H9 (cell line): ENCODE measurements around the gene VRK1. TPM values are rescaled to one million over a fixed set of nuclear protein-coding genes. Genes with fewer than 3 reads are reported as not detected.

Experiments used
- DNase-seq: peaks from one replicate; pipeline ENCODE4 v3.0.0-alpha.2; 2017
- H2AFZ ChIP-seq: one replicate; pipeline ENCODE4 v1.6.1; 2013; ENCODE audit warnings: mild to moderate bottlenecking, low read length, control low read depth, moderate library complexity
- H2AK5ac ChIP-seq: 2 replicates; pipeline ENCODE4 v1.6.1; 2013; ENCODE audit warnings: low read length, control low read depth, mixed read lengths; ENCODE audit not compliant: insufficient read length
- H2BK120ac ChIP-seq: one replicate; pipeline ENCODE4 v1.6.1; 2013; ENCODE audit warnings: low read depth, mild to moderate bottlenecking, low read length, control low read depth, inconsistent platforms; ENCODE audit not compliant: poor library complexity, severe bottlenecking
- H2BK12ac ChIP-seq: 2 replicates; pipeline ENCODE4 v1.6.1; 2013; ENCODE audit warnings: low read length, control low read depth, mixed read lengths, low read depth; ENCODE audit not compliant: insufficient read length
- H2BK15ac ChIP-seq: 2 replicates; pipeline ENCODE4 v1.6.1; 2013; ENCODE audit warnings: low read depth, low read length, control low read depth
- H2BK20ac ChIP-seq: one replicate; pipeline ENCODE4 v1.6.1; 2013; ENCODE audit warnings: low read depth, mild to moderate bottlenecking, low read length, control low read depth, inconsistent platforms; ENCODE audit not compliant: poor library complexity, severe bottlenecking
- H2BK5ac ChIP-seq: 2 replicates; pipeline ENCODE4 v1.6.1; 2013; ENCODE audit warnings: low read length, control low read depth, mixed read lengths; ENCODE audit not compliant: insufficient read length
- H3K14ac ChIP-seq: 2 replicates; pipeline ENCODE4 v1.6.1; 2013; ENCODE audit warnings: low read length, control low read depth; ENCODE audit not compliant: insufficient read depth
- H3K18ac ChIP-seq: 2 replicates; pipeline ENCODE4 v1.6.1; 2013; ENCODE audit warnings: low read depth, mild to moderate bottlenecking, mixed read lengths, low read length, control low read depth; ENCODE audit not compliant: insufficient read length
- H3K23ac ChIP-seq: 2 replicates; pipeline ENCODE4 v1.6.1; 2013; ENCODE audit warnings: low read length, control low read depth, mixed read lengths, low read depth; ENCODE audit not compliant: insufficient read length
- H3K23me2 ChIP-seq: 2 replicates; pipeline ENCODE4 v1.6.1; 2013; ENCODE audit warnings: low read depth, mild to moderate bottlenecking, mixed read lengths, low read length, control low read depth; ENCODE audit not compliant: insufficient read length, poor library complexity, severe bottlenecking
- H3K27ac ChIP-seq: 2 replicates; pipeline ENCODE4 v1.5.1; 2013; ENCODE audit warnings: low read length, control low read depth, mixed read lengths, low read depth; ENCODE audit not compliant: insufficient read length
- H3K27me3 ChIP-seq: 2 replicates; pipeline ENCODE4 v1.6.1; 2013; ENCODE audit warnings: low read length, control low read depth, inconsistent platforms; ENCODE audit not compliant: insufficient read depth
- H3K4ac ChIP-seq: 2 replicates; pipeline ENCODE4 v1.6.1; 2013; ENCODE audit warnings: low read depth, mild to moderate bottlenecking, control low read depth, inconsistent platforms, low read length, moderate library complexity
- H3K4me1 ChIP-seq: 2 replicates; pipeline ENCODE4 v1.6.1; 2013; ENCODE audit warnings: low read length, control low read depth, inconsistent platforms; ENCODE audit not compliant: insufficient read depth
- H3K4me2 ChIP-seq: 2 replicates; pipeline ENCODE4 v1.6.1; 2013; ENCODE audit warnings: low read length, control low read depth, mixed read lengths; ENCODE audit not compliant: insufficient read length, insufficient read depth
- H3K56ac ChIP-seq: 2 replicates; pipeline ENCODE4 v1.6.1; 2013; ENCODE audit warnings: low read depth, mild to moderate bottlenecking, mixed read lengths, low read length, control low read depth; ENCODE audit not compliant: insufficient read length
- H3K79me1 ChIP-seq: 2 replicates; pipeline ENCODE4 v1.6.1; 2013; ENCODE audit warnings: low read depth, mild to moderate bottlenecking, moderate library complexity, low read length, control low read depth, inconsistent platforms; ENCODE audit not compliant: insufficient read depth, poor library complexity, severe bottlenecking
- H3K79me2 ChIP-seq: 2 replicates; pipeline ENCODE4 v1.6.1; 2013; ENCODE audit warnings: low read length, control low read depth, inconsistent platforms; ENCODE audit not compliant: insufficient read depth
- H3K9ac ChIP-seq: 2 replicates; pipeline ENCODE4 v1.6.1; 2013; ENCODE audit warnings: low read length, control low read depth, mixed read lengths; ENCODE audit not compliant: insufficient read length; ENCODE audit errors: extremely low read depth
- H3K9me3 ChIP-seq: one replicate; pipeline ENCODE4 v1.6.1; 2013; ENCODE audit warnings: low read depth, low read length, inconsistent platforms; ENCODE audit not compliant: control insufficient read depth
- H3T11ph ChIP-seq: one replicate; pipeline ENCODE4 v1.6.1; 2013; ENCODE audit warnings: mild to moderate bottlenecking, low read length, control low read depth, inconsistent platforms
- H4K20me1 ChIP-seq: one replicate; pipeline ENCODE4 v1.6.1; 2013; ENCODE audit not compliant: control insufficient read depth, insufficient read length, insufficient read depth
- H4K5ac ChIP-seq: 2 replicates; pipeline ENCODE4 v1.6.1; 2013; ENCODE audit warnings: low read depth, mild to moderate bottlenecking, mixed read lengths, low read length, control low read depth; ENCODE audit not compliant: insufficient read length
- H4K8ac ChIP-seq: replicated peaks from 2 replicates; pipeline ENCODE4 v1.6.1; 2013; ENCODE audit warnings: low read length, control low read depth, mixed read lengths, low read depth; ENCODE audit not compliant: insufficient read length
- H4K91ac ChIP-seq: 2 replicates; pipeline ENCODE4 v1.6.1; 2013; ENCODE audit warnings: low read depth, mild to moderate bottlenecking, moderate library complexity, mixed read lengths, low read length, control low read depth; ENCODE audit not compliant: insufficient read length
- H3K27ac Mint-ChIP-seq, 3 experiments: 2 replicates in 2 of 3; 3 replicates in 1 of 3; pipeline ENCODE4 v1.8.0; 2020 to 2021; ENCODE audit warnings: mixed read lengths in 3 of 3, mild to moderate bottlenecking in 1 of 3, moderate library complexity in 1 of 3
- H3K27me3 Mint-ChIP-seq: 2 replicates; pipeline ENCODE4 v1.8.0; 2021; ENCODE audit warnings: low read depth, mild to moderate bottlenecking, moderate library complexity, mixed read lengths
- H3K36me3 Mint-ChIP-seq, 3 experiments: 2 replicates in 2 of 3; 3 replicates in 1 of 3; pipeline ENCODE4 v1.8.0; 2020 to 2021; ENCODE audit warnings: low read depth in 3 of 3, mixed read lengths in 3 of 3; ENCODE audit not compliant: insufficient read depth in 1 of 3
- H3K4me1 Mint-ChIP-seq, 2 experiments: 2 replicates each; pipeline ENCODE4 v1.8.0; 2020; ENCODE audit warnings: mixed read lengths in 2 of 2
- H3K4me3 Mint-ChIP-seq, 2 experiments: 2 replicates in 1 of 2; 3 replicates in 1 of 2; pipeline ENCODE4 v1.8.0; 2020 to 2021; ENCODE audit warnings: mild to moderate bottlenecking in 2 of 2, mixed read lengths in 2 of 2, moderate library complexity in 1 of 2
- H3K9me3 Mint-ChIP-seq, 2 experiments: 2 replicates in 1 of 2; 3 replicates in 1 of 2; pipeline ENCODE4 v1.8.0; 2020; ENCODE audit warnings: mild to moderate bottlenecking in 2 of 2, mixed read lengths in 2 of 2, moderate library complexity in 1 of 2
- WGBS: extraction: QIAGEN DNeasy Blood & Tissue Kit; methylation state at CpG from one replicate; pipeline ENCODE4 v1.1.7; 2013; ENCODE audit warnings: missing lambda C conversion rate, low lambda C conversion rate, mixed read lengths; ENCODE audit not compliant: insufficient read length; ENCODE audit errors: extremely low coverage; 5-methylcytosine and 5-hydroxymethylcytosine counted together
- total RNA-seq: library from RNA; stranded (reverse); gene quantifications from 2 replicates; pipeline ENCODE4 v1.2.1, GENCODE V29; 2021
- TF ChIP-seq, protein P1 (sequence below): fragments of 200-600 bp; sonication (generic); conservative IDR thresholded peaks from 3 replicates; pipeline ENCODE4 v1.8.0; 2021; ENCODE audit warnings: antibody characterized with exemption, mild to moderate bottlenecking

VRK1 gene
- total RNA-seq, 1 experiment from 2014 or later = 55.7 TPM

GRCh38 chr14:96888593-96888992 lies 91.4 kb downstream of the VRK1 start:
- Histone ChIP-seq H3K14ac (no peak overlapping the region), H3K9me3 (no peaks in the 10 kb centered on the region), H3K9ac (no peak overlapping the region), H4K8ac (no peak overlapping the region), H2AFZ (no peak overlapping the region), H3K79me2 (no peaks in the 10 kb centered on the region), H3K56ac (no peak overlapping the region), H2BK20ac (no peak overlapping the region), H2BK15ac (no peak overlapping the region), H3K4me1 (no peaks in the 10 kb centered on the region; the same call in 1 of the 2 replicates), H3K4me2 (no peak overlapping the region), H3K27me3 (no peaks in the 10 kb centered on the region), H4K20me1 (no peaks in the 10 kb centered on the region), H4K91ac (no peak overlapping the region), H3K23me2 (no peaks in the 10 kb centered on the region), H3K27ac (no peak overlapping the region), H3K4ac (no peak overlapping the region), H2AK5ac (no peak overlapping the region), H2BK5ac (no peak overlapping the region), H3K23ac (no peak overlapping the region), H2BK120ac (no peak overlapping the region), H3T11ph (no peak overlapping the region), H4K5ac (no peak overlapping the region), H3K79me1 (no peaks in the 10 kb centered on the region), H2BK12ac (no peak overlapping the region), H3K18ac (no peak overlapping the region)
- Mint-ChIP-seq H3K9me3 (no peaks in the 10 kb centered on the region), H3K4me1 (peaks cover 15 to 16% of the 10 kb centered on the region in 2 experiments), H3K27me3 (no peaks in the 10 kb centered on the region), H3K36me3 (peaks cover 0 to 5% (median 4%) of the 10 kb centered on the region in 3 experiments; a peak in 2 of 7 replicates), H3K27ac (peak overlapping the region in 1 of 3 experiments; percentile 69; a peak in 2 of 7 replicates), H3K4me3 (no peak overlapping the region)
- no CpG with 5 or more reads among the region's 3 CpGs for WGBS
- TF ChIP-seq, protein P1, sequence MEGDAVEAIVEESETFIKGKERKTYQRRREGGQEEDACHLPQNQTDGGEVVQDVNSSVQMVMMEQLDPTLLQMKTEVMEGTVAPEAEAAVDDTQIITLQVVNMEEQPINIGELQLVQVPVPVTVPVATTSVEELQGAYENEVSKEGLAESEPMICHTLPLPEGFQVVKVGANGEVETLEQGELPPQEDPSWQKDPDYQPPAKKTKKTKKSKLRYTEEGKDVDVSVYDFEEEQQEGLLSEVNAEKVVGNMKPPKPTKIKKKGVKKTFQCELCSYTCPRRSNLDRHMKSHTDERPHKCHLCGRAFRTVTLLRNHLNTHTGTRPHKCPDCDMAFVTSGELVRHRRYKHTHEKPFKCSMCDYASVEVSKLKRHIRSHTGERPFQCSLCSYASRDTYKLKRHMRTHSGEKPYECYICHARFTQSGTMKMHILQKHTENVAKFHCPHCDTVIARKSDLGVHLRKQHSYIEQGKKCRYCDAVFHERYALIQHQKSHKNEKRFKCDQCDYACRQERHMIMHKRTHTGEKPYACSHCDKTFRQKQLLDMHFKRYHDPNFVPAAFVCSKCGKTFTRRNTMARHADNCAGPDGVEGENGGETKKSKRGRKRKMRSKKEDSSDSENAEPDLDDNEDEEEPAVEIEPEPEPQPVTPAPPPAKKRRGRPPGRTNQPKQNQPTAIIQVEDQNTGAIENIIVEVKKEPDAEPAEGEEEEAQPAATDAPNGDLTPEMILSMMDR = no peak
- no peak for DNase-seq
